Neural cell (in vitro differentiated cells): ENCODE data around the gene MAP4K2. TPM values are rescaled to one million over a fixed set of nuclear protein-coding genes. Genes with fewer than 3 reads are reported as not detected.

Source experiments
- H2AFZ ChIP-seq: fragments of 200-600, 300-800 bp; sonication (generic), shearing (Covaris generic); 2 replicates; pipeline ENCODE4 v1.6.0; 2014; ENCODE audit warnings: low read depth, mild to moderate bottlenecking, antibody characterized with exemption, low read length, moderate library complexity
- H3F3A ChIP-seq: fragments of 200-600 bp; shearing (Covaris generic); 2 replicates; pipeline ENCODE4 v1.6.1; 2016; ENCODE audit warnings: mild to moderate bottlenecking, moderate library complexity, mixed read lengths, antibody characterized with exemption, low read length; ENCODE audit not compliant: insufficient read depth, poor library complexity, severe bottlenecking
- H3K27ac ChIP-seq: fragments of 200-600, 300-800 bp; sonication (generic), shearing (Covaris generic); 2 replicates; pipeline ENCODE4 v1.5.1; 2014; ENCODE audit warnings: mild to moderate bottlenecking, low read length, moderate library complexity
- H3K27me3 ChIP-seq: fragments of 300-800, 200-600 bp; sonication (generic), shearing (Covaris generic); 2 replicates; pipeline ENCODE4 v1.6.0; 2014; ENCODE audit warnings: mild to moderate bottlenecking, low read depth, low read length, moderate library complexity; ENCODE audit not compliant: insufficient read depth
- H3K36me3 ChIP-seq: fragments of 300-800, 200-600 bp; sonication (generic), shearing (Covaris generic); 2 replicates; pipeline ENCODE4 v1.5.1; 2014; ENCODE audit warnings: mild to moderate bottlenecking, antibody characterized with exemption, low read length, moderate library complexity; ENCODE audit not compliant: insufficient read depth
- H3K4me2 ChIP-seq: fragments of 300-800, 200-600 bp; sonication (generic), shearing (Covaris generic); 2 replicates; pipeline ENCODE4 v1.6.0; 2014; ENCODE audit warnings: mild to moderate bottlenecking, low read length
- H3K4me3 ChIP-seq: fragments of 300-800, 200-600 bp; sonication (generic), shearing (Covaris generic); 2 replicates; pipeline ENCODE4 v1.5.1; 2014; ENCODE audit warnings: mild to moderate bottlenecking, low read length, moderate library complexity
- H3K79me2 ChIP-seq: fragments of 200-600 bp; shearing (Covaris generic); replicated peaks from 2 replicates; pipeline ENCODE4 v1.6.0; 2014; ENCODE audit warnings: mild to moderate bottlenecking, low read length, moderate library complexity; ENCODE audit not compliant: insufficient read depth
- H3K9ac ChIP-seq: fragments of 300-800, 200-600 bp; sonication (generic), shearing (Covaris generic); 2 replicates; pipeline ENCODE4 v1.6.1; 2016; ENCODE audit warnings: mild to moderate bottlenecking, low read length, mixed read lengths
- H3K9me2 ChIP-seq: fragments of 200-600 bp; shearing (Covaris generic); 2 replicates; pipeline ENCODE4 v1.6.1; 2016; ENCODE audit warnings: mild to moderate bottlenecking, low read length, mixed read lengths; ENCODE audit not compliant: insufficient read depth
- H3K9me3 ChIP-seq: fragments of 200-600, 300-800 bp; sonication (generic), shearing (Covaris generic); 2 replicates; pipeline ENCODE4 v1.6.1; 2016; ENCODE audit warnings: mild to moderate bottlenecking, mixed run types, low read length, moderate library complexity, mixed read lengths
- H4K20me1 ChIP-seq: fragments of 200-600 bp; shearing (Covaris generic); 2 replicates; pipeline ENCODE4 v1.6.1; 2016; ENCODE audit warnings: mild to moderate bottlenecking, mixed run types; ENCODE audit not compliant: insufficient read depth
- EP300 ChIP-seq: fragments of 450-650 bp; conservative IDR thresholded peaks from 2 replicates; pipeline ENCODE4 v1.6.1; 2014; ENCODE audit warnings: antibody characterized with exemption, mild to moderate bottlenecking, moderate library complexity; ENCODE audit not compliant: poor library complexity, severe bottlenecking
- EZH2 ChIP-seq: fragments of 200-600, 300-800 bp; shearing (Covaris generic), sonication (generic); IDR thresholded peaks from 2 replicates; pipeline ENCODE4 v1.6.1; 2014; ENCODE audit warnings: antibody characterized with exemption, low read length, borderline replicate concordance, mild to moderate bottlenecking; ENCODE audit not compliant: insufficient read depth, poor library complexity, severe bottlenecking
- MXI1 ChIP-seq: fragments of 450-650 bp; conservative IDR thresholded peaks from 2 replicates; pipeline ENCODE4 v1.6.1; 2014; ENCODE audit warnings: antibody characterized with exemption, mild to moderate bottlenecking; ENCODE audit not compliant: poor library complexity, severe bottlenecking
- POLR2AphosphoS5 ChIP-seq: IDR thresholded peaks from 2 replicates; pipeline ENCODE4 v1.6.1; 2012
- RAD21 ChIP-seq: fragments of 450-650 bp; conservative IDR thresholded peaks from 2 replicates; pipeline ENCODE4 v1.6.1; 2014; ENCODE audit warnings: antibody characterized with exemption, mild to moderate bottlenecking, moderate library complexity
- SMC3 ChIP-seq: fragments of 450-650 bp; conservative IDR thresholded peaks from 2 replicates; pipeline ENCODE4 v1.6.1; 2014; ENCODE audit warnings: antibody characterized with exemption, mild to moderate bottlenecking, moderate library complexity; ENCODE audit not compliant: poor library complexity
- TAF1 ChIP-seq: IDR thresholded peaks from 2 replicates; pipeline ENCODE4 v1.6.1; 2012; ENCODE audit warnings: low read depth
- polyA plus RNA-seq: library from polyadenylated mRNA; depleted of rRNA; stranded (reverse); fragments of >200 nt; gene quantifications from 2 replicates; pipeline ENCODE4 v1.2.3, GENCODE V29; 2014
- TF ChIP-seq, protein P1 (sequence below): IDR thresholded peaks from 2 replicates; pipeline ENCODE4 v1.6.1; 2012; ENCODE audit warnings: borderline replicate concordance
- TF ChIP-seq, protein P2 (sequence below): fragments of 450-650 bp; IDR thresholded peaks from 2 replicates; pipeline ENCODE4 v1.5.1; 2014; ENCODE audit warnings: antibody characterized with exemption, mild to moderate bottlenecking, moderate library complexity; ENCODE audit not compliant: poor library complexity, severe bottlenecking

Gene MAP4K2
- polyA plus RNA-seq, 1 donor from 2014 or later: 12.4 TPM

DNA sequence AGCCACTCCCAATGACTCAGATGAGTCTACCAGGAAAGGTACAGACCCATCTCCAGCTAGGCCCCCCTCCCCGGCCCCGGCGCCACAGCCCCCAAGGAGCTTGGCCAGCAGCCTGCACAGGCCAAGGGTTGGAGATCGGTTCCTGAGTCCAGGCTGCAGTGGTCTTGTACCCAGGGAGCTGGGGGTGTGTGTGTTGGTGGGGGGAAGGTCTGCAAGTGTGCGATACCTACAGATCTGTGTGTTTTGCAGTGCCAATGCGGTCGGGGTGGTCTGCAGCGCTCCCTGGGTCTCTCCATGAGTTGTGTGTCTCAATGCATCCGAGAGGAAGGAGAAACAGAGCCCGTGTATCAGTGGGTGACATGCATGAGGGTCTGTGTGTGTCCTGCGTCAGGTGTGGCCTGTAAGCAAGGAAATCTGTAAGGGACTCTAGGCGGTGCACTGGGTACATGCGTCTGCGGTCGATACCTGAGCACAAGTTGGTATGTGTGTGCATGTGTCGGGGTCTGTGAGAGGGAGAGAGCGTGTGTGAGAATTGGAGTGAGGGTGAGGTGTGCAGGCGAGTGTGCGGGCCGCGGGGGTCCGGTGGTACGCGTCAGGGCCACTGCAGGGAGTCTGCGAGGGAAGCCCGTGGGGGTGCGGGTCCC lies 40.8 kb upstream of the MAP4K2 start:
- H3K4me3 ChIP-seq: peak overlapping the region; percentile 21
- H3K9me2 ChIP-seq: no peaks in the 10 kb centered on the region
- no peak overlapping the region for H2AFZ ChIP-seq
- no peaks in the 10 kb centered on the region for H3K36me3 ChIP-seq
- no peaks in the 10 kb centered on the region for H3K9me3 ChIP-seq
- H3K4me2 ChIP-seq: no peak overlapping the region
- no peaks in the 10 kb centered on the region for H4K20me1 ChIP-seq
- TF ChIP-seq, protein P1, sequence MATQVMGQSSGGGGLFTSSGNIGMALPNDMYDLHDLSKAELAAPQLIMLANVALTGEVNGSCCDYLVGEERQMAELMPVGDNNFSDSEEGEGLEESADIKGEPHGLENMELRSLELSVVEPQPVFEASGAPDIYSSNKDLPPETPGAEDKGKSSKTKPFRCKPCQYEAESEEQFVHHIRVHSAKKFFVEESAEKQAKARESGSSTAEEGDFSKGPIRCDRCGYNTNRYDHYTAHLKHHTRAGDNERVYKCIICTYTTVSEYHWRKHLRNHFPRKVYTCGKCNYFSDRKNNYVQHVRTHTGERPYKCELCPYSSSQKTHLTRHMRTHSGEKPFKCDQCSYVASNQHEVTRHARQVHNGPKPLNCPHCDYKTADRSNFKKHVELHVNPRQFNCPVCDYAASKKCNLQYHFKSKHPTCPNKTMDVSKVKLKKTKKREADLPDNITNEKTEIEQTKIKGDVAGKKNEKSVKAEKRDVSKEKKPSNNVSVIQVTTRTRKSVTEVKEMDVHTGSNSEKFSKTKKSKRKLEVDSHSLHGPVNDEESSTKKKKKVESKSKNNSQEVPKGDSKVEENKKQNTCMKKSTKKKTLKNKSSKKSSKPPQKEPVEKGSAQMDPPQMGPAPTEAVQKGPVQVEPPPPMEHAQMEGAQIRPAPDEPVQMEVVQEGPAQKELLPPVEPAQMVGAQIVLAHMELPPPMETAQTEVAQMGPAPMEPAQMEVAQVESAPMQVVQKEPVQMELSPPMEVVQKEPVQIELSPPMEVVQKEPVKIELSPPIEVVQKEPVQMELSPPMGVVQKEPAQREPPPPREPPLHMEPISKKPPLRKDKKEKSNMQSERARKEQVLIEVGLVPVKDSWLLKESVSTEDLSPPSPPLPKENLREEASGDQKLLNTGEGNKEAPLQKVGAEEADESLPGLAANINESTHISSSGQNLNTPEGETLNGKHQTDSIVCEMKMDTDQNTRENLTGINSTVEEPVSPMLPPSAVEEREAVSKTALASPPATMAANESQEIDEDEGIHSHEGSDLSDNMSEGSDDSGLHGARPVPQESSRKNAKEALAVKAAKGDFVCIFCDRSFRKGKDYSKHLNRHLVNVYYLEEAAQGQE: no peak
- TF ChIP-seq EP300 (no peak), MXI1 (no peak), TAF1 (no peak), RAD21 (no peak), POLR2AphosphoS5 (no peak), EZH2 (no peak), SMC3 (no peak)
- TF ChIP-seq, protein P2, sequence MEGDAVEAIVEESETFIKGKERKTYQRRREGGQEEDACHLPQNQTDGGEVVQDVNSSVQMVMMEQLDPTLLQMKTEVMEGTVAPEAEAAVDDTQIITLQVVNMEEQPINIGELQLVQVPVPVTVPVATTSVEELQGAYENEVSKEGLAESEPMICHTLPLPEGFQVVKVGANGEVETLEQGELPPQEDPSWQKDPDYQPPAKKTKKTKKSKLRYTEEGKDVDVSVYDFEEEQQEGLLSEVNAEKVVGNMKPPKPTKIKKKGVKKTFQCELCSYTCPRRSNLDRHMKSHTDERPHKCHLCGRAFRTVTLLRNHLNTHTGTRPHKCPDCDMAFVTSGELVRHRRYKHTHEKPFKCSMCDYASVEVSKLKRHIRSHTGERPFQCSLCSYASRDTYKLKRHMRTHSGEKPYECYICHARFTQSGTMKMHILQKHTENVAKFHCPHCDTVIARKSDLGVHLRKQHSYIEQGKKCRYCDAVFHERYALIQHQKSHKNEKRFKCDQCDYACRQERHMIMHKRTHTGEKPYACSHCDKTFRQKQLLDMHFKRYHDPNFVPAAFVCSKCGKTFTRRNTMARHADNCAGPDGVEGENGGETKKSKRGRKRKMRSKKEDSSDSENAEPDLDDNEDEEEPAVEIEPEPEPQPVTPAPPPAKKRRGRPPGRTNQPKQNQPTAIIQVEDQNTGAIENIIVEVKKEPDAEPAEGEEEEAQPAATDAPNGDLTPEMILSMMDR: no peak
- peaks cover 25% of the 10 kb centered on the region for H3K27me3 ChIP-seq
- H3F3A ChIP-seq: no peaks in the 10 kb centered on the region
- no peak overlapping the region for H3K27ac ChIP-seq
- no peak overlapping the region for H3K9ac ChIP-seq
- H3K79me2 ChIP-seq: no peaks in the 10 kb centered on the region

DNA sequence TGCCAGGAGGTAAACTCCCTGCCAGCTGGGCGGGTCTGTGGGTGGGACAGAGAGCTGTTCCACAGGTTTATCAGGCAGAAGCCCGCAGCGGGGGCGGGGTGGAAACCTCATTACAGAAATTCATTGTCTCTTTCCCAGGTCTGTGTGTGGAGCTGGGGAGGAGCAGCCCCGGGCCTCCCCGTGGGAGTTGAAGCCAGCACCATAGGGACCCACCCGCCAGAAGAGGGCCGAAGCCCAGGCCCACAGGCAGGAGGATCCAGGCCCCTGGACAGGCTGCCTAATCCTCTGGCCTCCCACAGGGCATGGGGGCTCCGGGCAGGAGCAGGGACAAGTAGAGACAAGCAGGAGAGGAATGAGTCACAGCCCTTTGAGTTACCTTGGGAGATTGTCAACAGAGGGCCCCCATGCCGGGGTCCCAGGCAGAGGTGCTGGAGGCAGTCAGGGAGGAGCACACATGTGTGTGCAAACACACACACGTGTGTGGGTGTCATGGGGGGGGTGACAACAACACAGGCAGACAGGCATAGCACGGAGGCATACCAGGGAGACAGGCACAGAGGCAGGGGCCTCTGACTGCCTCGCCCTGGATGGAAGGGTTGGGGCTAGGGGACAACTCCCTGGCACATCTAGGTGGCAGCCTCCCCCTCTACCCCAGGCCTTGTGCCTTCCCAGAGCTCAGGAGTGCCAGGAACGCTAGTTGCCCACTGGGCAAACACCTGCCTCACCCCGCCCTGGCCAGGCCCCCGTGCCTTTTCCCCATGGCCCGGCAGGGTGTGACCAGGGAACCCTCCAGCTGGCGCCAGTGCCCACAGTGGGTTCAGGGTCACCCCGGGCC lies 40.1 kb upstream of the MAP4K2 start:
- no peak overlapping the region for H3K27ac ChIP-seq
- no peak overlapping the region for H3K4me3 ChIP-seq
- H2AFZ ChIP-seq: no peak overlapping the region
- no peaks in the 10 kb centered on the region for H3K79me2 ChIP-seq
- TF ChIP-seq, protein P1: no peak
- TF ChIP-seq EZH2: no peak
- TF ChIP-seq, protein P2: no peak
- no peaks in the 10 kb centered on the region for H3F3A ChIP-seq
- no peaks in the 10 kb centered on the region for H3K9me3 ChIP-seq
- H3K9ac ChIP-seq: no peak overlapping the region
- H3K36me3 ChIP-seq: no peaks in the 10 kb centered on the region
- peaks cover 25% of the 10 kb centered on the region for H3K27me3 ChIP-seq
- no peaks in the 10 kb centered on the region for H3K9me2 ChIP-seq
- no peaks in the 10 kb centered on the region for H4K20me1 ChIP-seq
- H3K4me2 ChIP-seq: no peak overlapping the region
